Urothelium cell line (cell line): ENCODE results near the gene CARM1.
"Not testable (repeated sequence)": the region's sequence is repeated elsewhere in the genome, so short reads cannot be mapped to it uniquely, and the experiment has no call there.

ENCODE experiments used
- DNase-seq: peaks from one replicate; pipeline ENCODE4 v3.0.0; 2011; ENCODE audit warnings: low spot score, mixed read lengths
- FAIRE-seq: peaks from 2 replicates; lab custom pipeline; 2011; peaks lifted over from hg19 to GRCh38; lab: Jason Lieb, UNC

The CARM1 gene

GRCh38 chr19:10927730-10928562 lies 56.6 kb downstream of the CARM1 start:
- DNase-seq (no peak), FAIRE-seq (no peak)

- DNase-seq (peak; percentile 94), FAIRE-seq (no peak)
Measured at GRCh38 chr19:10928563-10929401, 57.4 kb downstream of the CARM1 start, which contains the start of the genes TIMM29 and YIPF2. TIMM29 (plus strand) TSS chr19:10928811; CDS start chr19:10928823, 12 bp downstream. YIPF2 (minus strand) TSS chr19:10928639; CDS start chr19:10928410, 229 bp downstream.

- FAIRE-seq (no peak), DNase-seq (no peak)
Measured at GRCh38 chr19:10929402-10929794, 58.0 kb downstream of the CARM1 start.

- DNase-seq: no peak
- FAIRE-seq: no peak
Measured at GRCh38 chr19:10935371-10936059, 64.2 kb downstream of the CARM1 start.

GRCh38 chr19:10936661-10937084 lies 65.3 kb downstream of the CARM1 start:
- FAIRE-seq (no peak), DNase-seq (peak; percentile 54)

GRCh38 chr19:10941649-10942048 lies 70.3 kb downstream of the CARM1 start:
- DNase-seq, FAIRE-seq: not testable (repeated sequence)

- not testable (repeated sequence) for FAIRE-seq, DNase-seq
Measured at GRCh38 chr19:10943412-10943811, 72.1 kb downstream of the CARM1 start.

- FAIRE-seq (no peak), DNase-seq (no peak)
Measured at GRCh38 chr19:10945264-10945663, 73.9 kb downstream of the CARM1 start.

- DNase-seq (no peak), FAIRE-seq (no peak)
Measured at GRCh38 chr19:10946958-10947657, 75.8 kb downstream of the CARM1 start.

- DNase-seq (no peak), FAIRE-seq (no peak)
Measured at GRCh38 chr19:10952809-10953208, 81.5 kb downstream of the CARM1 start.

- DNase-seq, FAIRE-seq: not testable (repeated sequence)
Measured at GRCh38 chr19:10959277-10959968, 88.1 kb downstream of the CARM1 start.

GRCh38 chr19:10960314-10961072 lies 89.1 kb downstream of the CARM1 start, which contains the start of gene SMARCA4:
SMARCA4 (plus strand) TSS chr19:10961030; CDS start chr19:10984152, 23,122 bp downstream.
- FAIRE-seq: no peak
- peak; percentile 98 for DNase-seq

- FAIRE-seq: no peak
Measured at GRCh38 chr19:10961073-10961860, 89.9 kb downstream of the CARM1 start.

GRCh38 chr19:10962863-10963262 lies 91.5 kb downstream of the CARM1 start:
- FAIRE-seq (no peak), DNase-seq (no peak)

More at GRCh38 chr19:10961073-10961860, 89.9 kb downstream of the CARM1 start:
- peak; percentile 55 for DNase-seq

GRCh38 chr19:10963865-10964264 lies 92.5 kb downstream of the CARM1 start:
- FAIRE-seq (no peak), DNase-seq (no peak)

GRCh38 chr19:10964903-10965302 lies 93.5 kb downstream of the CARM1 start:
- FAIRE-seq (no peak), DNase-seq (no peak)

- FAIRE-seq: no peak
- no peak for DNase-seq
Measured at GRCh38 chr19:10965398-10965797, 94.0 kb downstream of the CARM1 start.

- no peak for DNase-seq
- no peak for FAIRE-seq
Measured at GRCh38 chr19:10966809-10967208, 95.5 kb downstream of the CARM1 start.
